HG03095 (cell line): ENCODE data around the gene CFHR4.
"Not testable (repeated sequence)": the region's sequence is repeated elsewhere in the genome, so short reads cannot be mapped to it uniquely, and the experiment has no call there.

Experiments used
- ATAC-seq: cut with Tn5 transposase; IDR thresholded peaks from one replicate; pipeline ENCODE4 v1.9.1; 2021; ENCODE audit warnings: moderate library complexity; ENCODE audit not compliant: unreplicated experiment

The CFHR4 gene

GRCh38 chr1:196887515-196888239 lies at the start of gene CFHR4:
Gene CFHR4 (plus strand): TSS chr1:196888052. CDS start chr1:196888151, 99 bp downstream.
- ATAC-seq: peak; percentile 87

GRCh38 chr1:196849613-196850492 lies 38.0 kb upstream of the CFHR4 start:
- not testable (repeated sequence) for ATAC-seq

GRCh38 chr1:196856053-196856452 lies 31.8 kb upstream of the CFHR4 start:
- ATAC-seq: no peak

GRCh38 chr1:196857188-196857587 lies 30.7 kb upstream of the CFHR4 start:
- ATAC-seq: no peak

- ATAC-seq: no peak
Measured at GRCh38 chr1:196858811-196859210, 29.0 kb upstream of the CFHR4 start.

- ATAC-seq: no peak
Measured at GRCh38 chr1:196860323-196860884, 27.4 kb upstream of the CFHR4 start.

- ATAC-seq: no peak
Measured at GRCh38 chr1:196861429-196861828, 26.4 kb upstream of the CFHR4 start.

GRCh38 chr1:196866974-196867373 lies 20.9 kb upstream of the CFHR4 start:
- no peak for ATAC-seq

GRCh38 chr1:196873385-196873784 lies 14.5 kb upstream of the CFHR4 start:
- no peak for ATAC-seq

- no peak for ATAC-seq
Measured at GRCh38 chr1:196875935-196876334, 11.9 kb upstream of the CFHR4 start.

- no peak for ATAC-seq
Measured at GRCh38 chr1:196877964-196878363, 9.9 kb upstream of the CFHR4 start.

- ATAC-seq: not testable (repeated sequence)
Measured at GRCh38 chr1:196886560-196886959, 1.3 kb upstream of the CFHR4 start.

- ATAC-seq: no peak
Measured at GRCh38 chr1:196890668-196891067, 2.8 kb downstream of the CFHR4 start.

- no peak for ATAC-seq
Measured at GRCh38 chr1:196891251-196891650, 3.4 kb downstream of the CFHR4 start.

GRCh38 chr1:196896355-196896754 lies 8.5 kb downstream of the CFHR4 start:
- ATAC-seq: no peak

- no peak for ATAC-seq
Measured at GRCh38 chr1:196897158-196897828, 9.4 kb downstream of the CFHR4 start.

- no peak for ATAC-seq
Measured at GRCh38 chr1:196902344-196902743, 14.5 kb downstream of the CFHR4 start.

GRCh38 chr1:196910215-196910614 lies 22.4 kb downstream of the CFHR4 start:
- ATAC-seq: no peak

GRCh38 chr1:196912283-196912682 lies 24.4 kb downstream of the CFHR4 start:
- not testable (repeated sequence) for ATAC-seq

GRCh38 chr1:196926839-196927238 lies 39.0 kb downstream of the CFHR4 start:
- ATAC-seq: not testable (repeated sequence)

GRCh38 chr1:196932853-196933252 lies 45.0 kb downstream of the CFHR4 start:
- not testable (repeated sequence) for ATAC-seq
